Body of pancreas (tissue), 4 donors: ENCODE data around the gene STOX1.

Experiments used
- POLR2A ChIP-seq, 3 donors: fragments of 450-650 bp; IDR thresholded peaks; one replicate each; pipeline ENCODE4 v1.6.1; 2016; ENCODE audit warnings: antibody characterized with exemption in 3 of 3, mild to moderate bottlenecking in 2 of 3
- TF ChIP-seq, protein P1 (sequence below), 7 experiments: fragments of 450-650 bp in 4 of 7; fragments of 200-600 bp in 3 of 7; sonication (generic) in 3 of 7; IDR thresholded peaks; one replicate each; pipeline ENCODE4 v1.5.1; 2016 to 2019; ENCODE audit warnings: antibody characterized with exemption in 7 of 7

DNA sequence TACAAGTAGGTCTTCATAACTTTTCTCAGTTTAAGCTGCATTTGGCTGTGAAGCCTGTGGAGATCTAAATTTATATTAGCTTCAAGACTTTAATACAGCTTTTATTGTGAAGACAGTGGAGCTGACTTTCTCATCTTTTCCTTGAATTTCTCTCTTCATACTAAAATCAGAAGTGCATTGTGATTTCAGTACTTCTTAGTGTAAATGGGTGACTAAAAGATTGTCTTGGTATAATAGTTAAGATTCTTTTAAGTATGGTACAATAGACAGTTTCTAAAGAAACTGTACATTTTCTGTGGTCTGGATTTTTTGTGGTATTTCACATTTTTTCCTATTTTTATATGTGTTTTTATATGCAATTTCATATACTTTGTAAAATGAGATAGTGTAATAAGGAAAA lies 107.7 kb downstream of the STOX1 start:
- TF ChIP-seq, protein P1, sequence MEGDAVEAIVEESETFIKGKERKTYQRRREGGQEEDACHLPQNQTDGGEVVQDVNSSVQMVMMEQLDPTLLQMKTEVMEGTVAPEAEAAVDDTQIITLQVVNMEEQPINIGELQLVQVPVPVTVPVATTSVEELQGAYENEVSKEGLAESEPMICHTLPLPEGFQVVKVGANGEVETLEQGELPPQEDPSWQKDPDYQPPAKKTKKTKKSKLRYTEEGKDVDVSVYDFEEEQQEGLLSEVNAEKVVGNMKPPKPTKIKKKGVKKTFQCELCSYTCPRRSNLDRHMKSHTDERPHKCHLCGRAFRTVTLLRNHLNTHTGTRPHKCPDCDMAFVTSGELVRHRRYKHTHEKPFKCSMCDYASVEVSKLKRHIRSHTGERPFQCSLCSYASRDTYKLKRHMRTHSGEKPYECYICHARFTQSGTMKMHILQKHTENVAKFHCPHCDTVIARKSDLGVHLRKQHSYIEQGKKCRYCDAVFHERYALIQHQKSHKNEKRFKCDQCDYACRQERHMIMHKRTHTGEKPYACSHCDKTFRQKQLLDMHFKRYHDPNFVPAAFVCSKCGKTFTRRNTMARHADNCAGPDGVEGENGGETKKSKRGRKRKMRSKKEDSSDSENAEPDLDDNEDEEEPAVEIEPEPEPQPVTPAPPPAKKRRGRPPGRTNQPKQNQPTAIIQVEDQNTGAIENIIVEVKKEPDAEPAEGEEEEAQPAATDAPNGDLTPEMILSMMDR (IDR thresholded peaks at IDR 0.05): no peak
- no peak for TF ChIP-seq POLR2A (IDR thresholded peaks at IDR 0.05)
